A549 (cell line): ENCODE data around the gene RAPGEF4. TPM values are rescaled to one million over a fixed set of nuclear protein-coding genes. Genes with fewer than 3 reads are reported as not detected.

Experiments
- ATAC-seq, 2 experiments: fragments of 200-7000 bp in 1 of 2; fragments of >200 bp in 1 of 2; cut with Nextera tagmentation in 1 of 2; cut with Tn5 transposase in 1 of 2; 3 replicates each; pipeline versions ENCODE4 v1.8.0 to v1.9.1; 2018 to 2020; ENCODE audit warnings: mild to moderate bottlenecking in 1 of 2, moderate library complexity in 1 of 2
- CTCF ChIA-PET: fragments of 300-600 bp; sonication (Branson Sonifier 250); formaldehyde crosslinking; extraction: SDS; loops from one replicate; lab custom pipeline; 2021; ENCODE audit warnings: antibody characterized with exemption, inconsistent platforms; lab: Yijun Ruan, JAX
- POLR2A ChIA-PET: fragments of 350-600 bp; formaldehyde crosslinking; extraction: SDS; loops from one replicate; lab custom pipeline; 2021; ENCODE audit warnings: antibody characterized with exemption, inconsistent platforms; lab: Yijun Ruan, JAX
- DNase-seq, 2 experiments: peaks; one replicate each; pipeline versions ENCODE4 v3.0.0 to v3.0.0-alpha.2; 2011 to 2016; ENCODE audit warnings: low read depth in 1 of 2, low spot score in 1 of 2
- FAIRE-seq: peaks from 2 replicates; lab custom pipeline; 2011; peaks lifted over from hg19 to GRCh38; lab: Jason Lieb, UNC
- H3K27ac ChIP-seq, 2 experiments: fragments of >200 bp; sonication (Bioruptor Twin); formaldehyde crosslinking; 3 replicates each; pipeline ENCODE4 v1.5.1; 2016 to 2017
- H3K4me1 ChIP-seq: fragments of >200 bp; sonication (Bioruptor Twin); formaldehyde crosslinking; 3 replicates; pipeline ENCODE4 v1.6.1; 2016
- H3K4me2 ChIP-seq: fragments of >200 bp; sonication (Bioruptor Twin); formaldehyde crosslinking; 3 replicates; pipeline ENCODE4 v1.6.1; 2016
- H3K4me3 ChIP-seq: fragments of >200 bp; sonication (Bioruptor Twin); formaldehyde crosslinking; 3 replicates; pipeline ENCODE4 v1.5.1; 2016
- H3K9me3 ChIP-seq: fragments of >200 bp; sonication (Bioruptor Twin); formaldehyde crosslinking; 3 replicates; pipeline ENCODE4 v1.6.1; 2016
- BHLHE40 ChIP-seq: IDR thresholded peaks from 2 replicates; pipeline ENCODE4 v1.6.1; 2012; ENCODE audit warnings: low read depth, low read length, inconsistent platforms
- CBX2 ChIP-seq: fragments of 200-600 bp; sonication (generic); IDR thresholded peaks from 2 replicates; pipeline ENCODE4 v1.6.1; 2016; ENCODE audit warnings: low read depth, mild to moderate bottlenecking, borderline replicate concordance
- CBX8 ChIP-seq: fragments of 200-600 bp; sonication (generic); IDR thresholded peaks from 2 replicates; pipeline ENCODE4 v1.6.1; 2016
- CEBPB ChIP-seq, 2 experiments: fragments of >200 bp in 1 of 2; sonication (Bioruptor Twin) in 1 of 2; formaldehyde crosslinking in 1 of 2; IDR thresholded peaks; 2 replicates each; pipeline ENCODE4 v1.6.1; 2012 to 2016
- EHMT2 ChIP-seq: fragments of 200-600 bp; sonication (generic); IDR thresholded peaks from 2 replicates; pipeline ENCODE4 v1.6.1; 2016; ENCODE audit warnings: antibody characterized with exemption, low read depth, mild to moderate bottlenecking, moderate library complexity
- FOSL2 ChIP-seq, 2 experiments: fragments of 450-650 bp in 1 of 2; fragments of >200 bp in 1 of 2; sonication (Bioruptor Twin) in 1 of 2; formaldehyde crosslinking; IDR thresholded peaks; 2 replicates each; pipeline versions ENCODE4 v1.5.0 to v1.6.1; 2016 to 2020; ENCODE audit warnings: mild to moderate bottlenecking in 1 of 2, moderate library complexity in 1 of 2
- FOXS1 ChIP-seq: fragments of 250-450 bp; sonication (Bioruptor Pico); IDR thresholded peaks from 2 replicates; pipeline ENCODE4 v1.5.0; 2020; ENCODE audit warnings: mild to moderate bottlenecking, moderate library complexity
- HDAC2 ChIP-seq: fragments of 200-600 bp; sonication (generic); IDR thresholded peaks from 2 replicates; pipeline ENCODE4 v1.6.1; 2016
- HOXB13 ChIP-seq: fragments of 250-450 bp; sonication (Bioruptor Pico); IDR thresholded peaks from 2 replicates; pipeline ENCODE4 v1.5.0; 2020; ENCODE audit warnings: low read depth, mild to moderate bottlenecking, moderate library complexity
- HOXB5 ChIP-seq: fragments of 250-450 bp; sonication (Bioruptor Pico); IDR thresholded peaks from 2 replicates; pipeline ENCODE4 v1.5.0; 2020; ENCODE audit warnings: mild to moderate bottlenecking, moderate library complexity
- NR3C1 ChIP-seq: fragments of >200 bp; sonication (Bioruptor Twin); formaldehyde crosslinking; IDR thresholded peaks from 3 replicates; pipeline ENCODE4 v1.6.1; 2017
- POLR2AphosphoS2 ChIP-seq: conservative IDR thresholded peaks from 2 replicates; pipeline ENCODE4 v1.6.1; 2012; ENCODE audit warnings: low read length, improper control_type of control experiment, inconsistent platforms
- RAD21 ChIP-seq, 2 experiments: fragments of >200 bp in 1 of 2; sonication (Bioruptor Twin) in 1 of 2; formaldehyde crosslinking in 1 of 2; IDR thresholded peaks in 1 of 2; conservative IDR thresholded peaks in 1 of 2; 2 replicates in 1 of 2; 3 replicates in 1 of 2; pipeline ENCODE4 v1.6.1; 2012 to 2018; ENCODE audit warnings: inconsistent platforms in 1 of 2
- RCOR1 ChIP-seq: fragments of 150-350 bp; IDR thresholded peaks from 2 replicates; pipeline ENCODE4 v1.6.1; 2014; ENCODE audit warnings: antibody characterized with exemption, low read length, low read depth
- RNF2 ChIP-seq: fragments of 200-600 bp; sonication (generic); IDR thresholded peaks from 2 replicates; pipeline ENCODE4 v1.6.1; 2016; ENCODE audit warnings: low read depth, mild to moderate bottlenecking, antibody characterized with exemption, moderate library complexity, borderline replicate concordance
- SMC3 ChIP-seq: fragments of >200 bp; sonication (Bioruptor Twin); formaldehyde crosslinking; IDR thresholded peaks from 3 replicates; pipeline ENCODE4 v1.6.1; 2018; ENCODE audit warnings: inconsistent platforms
- WGBS: methylation state at CpG from one replicate; pipeline ENCODE4 v1.1.6; 2017; ENCODE audit errors: missing lambda C conversion rate; 5-methylcytosine and 5-hydroxymethylcytosine counted together
- polyA plus RNA-seq, 4 experiments: library from polyadenylated mRNA; depleted of rRNA in 3 of 4; stranded (reverse); fragments of >200 nt; fragmentation: RNase III in 1 of 4; extraction: RNeasy Plus Mini Kit Qiagen cat#74134 plus additional on column Dnase treatment in 1 of 4; gene quantifications; 2 replicates in 3 of 4; 3 replicates in 1 of 4; pipeline ENCODE4 v1.2.3, GENCODE V29; 2011 to 2017
- TF ChIP-seq, protein P1 (sequence below): fragments of >200 bp; sonication (Bioruptor Twin); formaldehyde crosslinking; IDR thresholded peaks from 3 replicates; pipeline ENCODE4 v1.5.1; 2016
- TF ChIP-seq, protein P2 (sequence below): IDR thresholded peaks from 2 replicates; pipeline ENCODE4 v1.6.1; 2012; ENCODE audit warnings: low read depth, borderline replicate concordance
- TF ChIP-seq, protein P3 (sequence below): fragments of >200 bp; sonication (Bioruptor Twin); formaldehyde crosslinking; IDR thresholded peaks from 2 replicates; pipeline ENCODE4 v1.6.1; 2016

Gene RAPGEF4
- polyA plus RNA-seq, 2 of the 4 experiments (the other 2 are of a cell fraction) = 0.18 to 1.1 TPM

DNA sequence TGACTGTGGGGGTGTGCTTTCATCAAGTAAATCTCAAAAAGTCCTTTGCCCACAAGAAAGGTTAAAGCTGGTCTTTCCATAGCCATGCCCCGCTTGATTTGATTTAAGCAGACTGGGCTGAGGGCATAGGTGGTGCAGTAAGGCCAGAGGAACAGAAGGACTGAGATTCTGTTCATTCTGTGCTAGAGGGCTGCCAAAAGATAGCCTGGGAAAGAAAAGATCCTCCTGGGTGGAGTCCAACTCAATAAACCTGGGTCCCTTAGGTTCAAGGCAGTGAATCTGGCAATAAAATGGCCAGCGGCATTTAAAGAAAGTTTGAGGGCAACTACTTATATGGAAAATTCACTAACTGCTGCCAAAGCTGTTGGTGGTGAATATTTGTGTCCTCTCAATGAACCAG, 280.8 kb downstream of the RAPGEF4 start:
- CTCF ChIA-PET = interaction anchor here (0.7 to 2.1 kb wide), 3 partner anchors 11 to 194 kb away, joined by 3 to 19 read pairs (median 6); no protein-coding TSS in a partner anchor
- WGBS = 97% methylated on average over 2 of the region's 2 CpGs

DNA sequence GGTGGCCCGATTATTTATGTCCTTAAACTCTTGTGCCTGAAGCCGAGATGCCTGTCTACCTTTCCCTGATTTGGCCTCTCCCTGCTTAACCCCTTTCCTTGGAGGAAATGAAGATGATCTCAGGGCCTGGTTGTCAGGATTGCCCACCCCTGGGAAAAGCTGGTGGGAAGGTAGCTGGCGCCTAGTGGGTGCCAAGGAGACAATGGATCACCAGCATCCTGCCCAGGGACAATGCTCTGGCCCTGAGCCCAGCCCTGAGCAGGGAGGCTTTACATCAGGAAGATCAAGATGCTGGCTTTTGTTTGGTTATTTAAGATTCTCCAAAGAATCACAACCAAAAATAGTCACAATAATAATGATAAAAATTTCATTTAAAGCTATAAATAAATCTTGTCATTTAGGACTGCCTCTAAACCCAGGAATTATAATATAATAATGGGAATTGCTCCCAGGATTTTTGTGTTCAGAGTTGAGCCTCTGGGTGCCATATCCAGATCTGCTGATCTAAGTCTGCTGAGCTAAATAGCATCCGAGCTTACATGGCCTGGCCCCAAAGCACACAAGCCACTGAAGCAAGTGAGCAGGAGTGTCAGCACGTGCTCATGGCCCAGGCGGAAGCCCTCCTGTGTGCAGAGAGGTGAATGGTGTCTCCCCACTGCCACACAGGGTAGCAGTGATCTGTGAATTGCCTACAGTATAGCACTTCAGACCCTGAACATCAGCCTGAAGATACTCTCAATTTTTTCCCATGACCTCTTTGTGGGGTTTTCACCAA, 282.2 kb downstream of the RAPGEF4 start:
- DNase-seq (no peak), ATAC-seq (no peak), FAIRE-seq (no peak)
- CTCF ChIA-PET = interaction anchor here (0.9 to 2.1 kb wide), 5 partner anchors 9 to 211 kb away, joined by 3 to 19 read pairs (median 4); no protein-coding TSS in a partner anchor
- H3K27ac ChIP-seq = no peak overlapping the region
- H3K4me2 ChIP-seq = no peak overlapping the region
- H3K4me1 ChIP-seq = peaks cover 11% of the 10 kb centered on the region
- POLR2A ChIA-PET = no interaction called here
- no peak overlapping the region for H3K4me3 ChIP-seq
- TF ChIP-seq RNF2 (no peak), CBX8 (no peak), HDAC2 (no peak), CBX2 (no peak)
- WGBS = 72% methylated on average over 6 of the region's 6 CpGs
- no peaks in the 10 kb centered on the region for H3K9me3 ChIP-seq

More for the DNA sequence above, 280.8 kb downstream of the RAPGEF4 start:
- Histone ChIP-seq H3K4me2 (no peak overlapping the region), H3K4me1 (peaks cover 2% of the 10 kb centered on the region; the same call in 2 of the 3 replicates), H3K27ac (no peak overlapping the region), H3K4me3 (no peak overlapping the region), H3K9me3 (no peaks in the 10 kb centered on the region)
- TF ChIP-seq RAD21 (conservative IDR thresholded peaks at IDR 0.05 in 1 of 2, IDR thresholded peaks at IDR 0.05 in 1 of 2) (no peak), HOXB13 (CRISPR knock-in tag) (no peak), HOXB5 (CRISPR knock-in tag) (no peak), HDAC2 (no peak), POLR2AphosphoS2 (no peak)
- POLR2A ChIA-PET = no interaction called here
- no peak for ATAC-seq
- DNase-seq = no peak
- no peak for FAIRE-seq

DNA sequence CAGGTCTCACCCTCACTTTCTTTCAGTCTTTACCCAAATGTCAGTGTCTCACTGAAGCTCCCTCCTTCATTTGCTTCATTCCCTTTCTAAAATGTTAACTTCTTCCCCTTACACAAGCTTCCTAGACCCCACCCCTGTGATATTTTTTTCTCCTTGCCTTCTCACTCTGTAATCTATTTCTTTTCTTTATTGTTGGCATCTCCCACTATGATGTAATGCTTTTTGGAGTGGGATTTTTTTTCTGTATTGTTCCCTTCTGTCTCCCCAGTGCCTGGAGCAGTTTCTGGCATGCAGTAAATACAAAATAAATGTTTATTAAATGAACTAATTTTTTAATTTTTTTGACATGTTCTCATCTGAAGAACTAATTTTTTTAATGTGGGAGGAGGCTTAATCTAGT, 284.1 kb downstream of the RAPGEF4 start:
- POLR2A ChIA-PET = no interaction called here

DNA sequence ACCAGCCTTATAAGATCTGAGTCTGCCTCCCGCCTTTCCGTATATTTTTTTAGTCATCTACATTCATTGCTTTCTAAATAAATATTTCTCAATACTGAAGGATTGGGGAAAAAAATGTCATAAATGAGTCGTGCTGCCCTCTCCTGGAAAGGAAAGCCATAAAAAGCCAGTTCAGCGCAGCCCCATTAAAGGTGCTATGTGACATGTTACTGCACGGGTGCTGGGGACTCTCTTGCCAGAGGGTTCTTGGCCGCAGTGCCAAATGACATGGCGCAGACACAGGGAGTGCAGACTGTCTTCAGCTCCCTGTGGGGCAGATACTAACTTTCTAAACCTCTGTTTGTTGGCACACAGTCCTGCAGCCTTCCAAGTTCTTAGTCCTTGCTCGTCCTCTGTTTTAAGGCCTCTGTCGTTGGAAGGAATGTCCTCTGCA, 286.3 kb downstream of the RAPGEF4 start:
- peaks cover 11% of the 10 kb centered on the region for H3K4me1 ChIP-seq
- ATAC-seq (peak; percentile 82 to 91; a peak in 4 of 6 replicates), FAIRE-seq (no peak), DNase-seq (peak; percentile 35 to 78)
- 12% methylated on average over 9 of the region's 9 CpGs for WGBS
- CTCF ChIA-PET = interaction anchor here (0.6 to 15.5 kb wide), 21 partner anchors 8 to 366 kb away, joined by 3 to 395 read pairs (median 4); no protein-coding TSS in a partner anchor
- POLR2A ChIA-PET = no interaction called here
- H3K4me3 ChIP-seq = no peak overlapping the region
- 0 out of 3 replicates have a peak, but pooled peaks cover 3% of the 10 kb centered on the region for H3K9me3 ChIP-seq
- peak overlapping the region; percentile 38 to 67; a peak in 5 of 6 replicates for H3K27ac ChIP-seq
- H3K4me2 ChIP-seq = peak overlapping the region; percentile 44
- TF ChIP-seq FOXS1 (CRISPR knock-in tag) (no peak), EHMT2 (no peak), FOSL2 (IDR thresholded peaks at IDR 0.05) (no peak), FOSL2 (CRISPR knock-in tag; IDR thresholded peaks at IDR 0.05) (peak; percentile 55; the same call in 1 of the 2 replicates), RAD21 (conservative IDR thresholded peaks at IDR 0.05 in 1 of 2, IDR thresholded peaks at IDR 0.05 in 1 of 2) (peak; percentile 74 to 86), NR3C1 (no peak), CEBPB (IDR thresholded peaks at IDR 0.05) (peak; percentile 73 to 88), SMC3 (peak; percentile 97), POLR2AphosphoS2 (no peak), HOXB13 (CRISPR knock-in tag) (0 out of 2 replicates have a peak, but pooled peaks have one; percentile 27)
- TF ChIP-seq, protein P1, sequence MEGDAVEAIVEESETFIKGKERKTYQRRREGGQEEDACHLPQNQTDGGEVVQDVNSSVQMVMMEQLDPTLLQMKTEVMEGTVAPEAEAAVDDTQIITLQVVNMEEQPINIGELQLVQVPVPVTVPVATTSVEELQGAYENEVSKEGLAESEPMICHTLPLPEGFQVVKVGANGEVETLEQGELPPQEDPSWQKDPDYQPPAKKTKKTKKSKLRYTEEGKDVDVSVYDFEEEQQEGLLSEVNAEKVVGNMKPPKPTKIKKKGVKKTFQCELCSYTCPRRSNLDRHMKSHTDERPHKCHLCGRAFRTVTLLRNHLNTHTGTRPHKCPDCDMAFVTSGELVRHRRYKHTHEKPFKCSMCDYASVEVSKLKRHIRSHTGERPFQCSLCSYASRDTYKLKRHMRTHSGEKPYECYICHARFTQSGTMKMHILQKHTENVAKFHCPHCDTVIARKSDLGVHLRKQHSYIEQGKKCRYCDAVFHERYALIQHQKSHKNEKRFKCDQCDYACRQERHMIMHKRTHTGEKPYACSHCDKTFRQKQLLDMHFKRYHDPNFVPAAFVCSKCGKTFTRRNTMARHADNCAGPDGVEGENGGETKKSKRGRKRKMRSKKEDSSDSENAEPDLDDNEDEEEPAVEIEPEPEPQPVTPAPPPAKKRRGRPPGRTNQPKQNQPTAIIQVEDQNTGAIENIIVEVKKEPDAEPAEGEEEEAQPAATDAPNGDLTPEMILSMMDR = peak; percentile 81

More for the DNA sequence above, 284.1 kb downstream of the RAPGEF4 start:
- CTCF ChIA-PET = interaction anchor here (0.6 to 15.5 kb wide), 9 partner anchors 8 to 214 kb away, joined by 3 to 395 read pairs (median 5); no protein-coding TSS in a partner anchor
- DNase-seq (no peak), ATAC-seq (no peak), FAIRE-seq (no peak)
- H3K4me2 ChIP-seq = no peak overlapping the region
- peaks cover 11% of the 10 kb centered on the region for H3K4me1 ChIP-seq
- 0 out of 3 replicates have a peak, but pooled peaks cover 3% of the 10 kb centered on the region for H3K9me3 ChIP-seq
- no peak overlapping the region for H3K27ac ChIP-seq
- H3K4me3 ChIP-seq = no peak overlapping the region
- TF ChIP-seq RCOR1 = no peak
- TF ChIP-seq HOXB5 (CRISPR knock-in tag) = no peak
- no peak for TF ChIP-seq BHLHE40
- TF ChIP-seq, protein P2, sequence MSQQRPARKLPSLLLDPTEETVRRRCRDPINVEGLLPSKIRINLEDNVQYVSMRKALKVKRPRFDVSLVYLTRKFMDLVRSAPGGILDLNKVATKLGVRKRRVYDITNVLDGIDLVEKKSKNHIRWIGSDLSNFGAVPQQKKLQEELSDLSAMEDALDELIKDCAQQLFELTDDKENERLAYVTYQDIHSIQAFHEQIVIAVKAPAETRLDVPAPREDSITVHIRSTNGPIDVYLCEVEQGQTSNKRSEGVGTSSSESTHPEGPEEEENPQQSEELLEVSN = no peak
- TF ChIP-seq, protein P3, sequence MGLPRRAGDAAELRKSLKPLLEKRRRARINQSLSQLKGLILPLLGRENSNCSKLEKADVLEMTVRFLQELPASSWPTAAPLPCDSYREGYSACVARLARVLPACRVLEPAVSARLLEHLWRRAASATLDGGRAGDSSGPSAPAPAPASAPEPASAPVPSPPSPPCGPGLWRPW = no peak
